C4-2B (cell line): ENCODE data around the gene ATP6V1G3.

Source experiments
- H3K27ac ChIP-seq: fragments of 450-650 bp; 2 replicates; pipeline ENCODE4 v1.5.1; 2017
- CTCF ChIP-seq: fragments of 450-650 bp; conservative IDR thresholded peaks from 2 replicates; pipeline ENCODE4 v1.5.1; 2017; ENCODE audit warnings: mild to moderate bottlenecking
- ZFX ChIP-seq: fragments of 450-650 bp; IDR thresholded peaks from 2 replicates; pipeline ENCODE4 v1.6.1; 2017

The ATP6V1G3 gene

GRCh38 chr1:198520524-198521254 is 19.8 kb downstream of the ATP6V1G3 start:
- no peak for TF ChIP-seq ZFX
- TF ChIP-seq CTCF = no peak
- no peak overlapping the region for H3K27ac ChIP-seq

- H3K27ac ChIP-seq = no peak overlapping the region
- TF ChIP-seq CTCF (no peak), ZFX (no peak)
Observed at GRCh38 chr1:198519639-198520501, 20.6 kb downstream of the ATP6V1G3 start.

GRCh38 chr1:198517623-198518199 is 22.8 kb downstream of the ATP6V1G3 start:
- TF ChIP-seq CTCF (no peak), ZFX (no peak)
- H3K27ac ChIP-seq = no peak overlapping the region

DNA sequence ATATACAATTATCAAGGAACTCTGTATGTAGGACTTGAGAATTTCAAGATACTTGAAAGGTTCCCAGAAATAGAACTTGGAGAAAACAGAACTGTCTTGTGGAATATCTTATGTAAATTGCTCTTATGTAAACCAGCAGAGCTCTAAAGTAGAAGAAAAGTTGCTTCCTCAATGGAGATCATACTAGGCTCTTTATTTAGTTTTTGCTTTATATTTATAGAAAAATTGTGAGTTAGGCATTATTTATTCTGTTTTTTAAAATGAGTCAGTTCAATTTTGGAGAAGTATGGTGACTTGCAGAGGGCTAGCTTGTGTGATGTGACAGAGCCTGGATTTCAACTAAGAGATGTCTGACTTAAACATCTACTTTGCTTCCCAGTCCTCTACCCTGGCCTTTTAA is 40.4 kb downstream of the ATP6V1G3 start:
- H3K27ac ChIP-seq = no peak overlapping the region
- TF ChIP-seq CTCF (no peak), ZFX (no peak)

- TF ChIP-seq ZFX = no peak
- TF ChIP-seq CTCF = no peak
- H3K27ac ChIP-seq = no peak overlapping the region
Observed at GRCh38 chr1:198499588-198499987, 40.9 kb downstream of the ATP6V1G3 start.

- no peak overlapping the region for H3K27ac ChIP-seq
- TF ChIP-seq ZFX (no peak), CTCF (no peak)
Observed at GRCh38 chr1:198498881-198499280, 41.6 kb downstream of the ATP6V1G3 start.

- H3K27ac ChIP-seq = no peak overlapping the region
- no peak for TF ChIP-seq ZFX
- no peak for TF ChIP-seq CTCF
Observed at GRCh38 chr1:198498103-198498385, 42.4 kb downstream of the ATP6V1G3 start.
